ENCODE results near the gene HIPK2.

HIPK2 gene

GRCh38 chr7:139718859-139719258, 58.9 kb downstream of the HIPK2 start:
- TF ChIP-seq CTCF (IDR thresholded peaks at IDR 0.05; ENCODE audit: insufficient read depth, missing control alignments), result no peak
- FAIRE-seq, result no peak
- DNase-seq (ENCODE audit: insufficient read length, low spot score), result no peak

- FAIRE-seq (no peak), DNase-seq (ENCODE audit: insufficient read length, low spot score) (no peak)
- TF ChIP-seq CTCF (IDR thresholded peaks at IDR 0.05; ENCODE audit: insufficient read depth, missing control alignments), result no peak
These were observed 59.7 kb downstream of the HIPK2 start for GRCh38 chr7:139718141-139718540.

GRCh38 chr7:139716156-139716942, 61.4 kb downstream of the HIPK2 start:
- DNase-seq (ENCODE audit: insufficient read length, low spot score) (no peak), FAIRE-seq (no peak)
- no peak for TF ChIP-seq CTCF (IDR thresholded peaks at IDR 0.05; ENCODE audit: insufficient read depth, missing control alignments)

- FAIRE-seq (no peak), DNase-seq (ENCODE audit: insufficient read length, low spot score) (no peak)
- no peak for TF ChIP-seq CTCF (IDR thresholded peaks at IDR 0.05; ENCODE audit: insufficient read depth, missing control alignments)
These were observed 62.5 kb downstream of the HIPK2 start for GRCh38 chr7:139715194-139715815.

GRCh38 chr7:139714163-139714901, 63.5 kb downstream of the HIPK2 start:
- no peak for TF ChIP-seq CTCF (IDR thresholded peaks at IDR 0.05; ENCODE audit: insufficient read depth, missing control alignments)
- no peak for DNase-seq (ENCODE audit: insufficient read length, low spot score)
- no peak for FAIRE-seq

- no peak for TF ChIP-seq CTCF (IDR thresholded peaks at IDR 0.05; ENCODE audit: insufficient read depth, missing control alignments)
- DNase-seq (ENCODE audit: insufficient read length, low spot score), result no peak
- no peak for FAIRE-seq
These were observed 64.2 kb downstream of the HIPK2 start for GRCh38 chr7:139713526-139714162.

Measured in D721Med (cell line).